ENCODE results near the gene SLC22A12. TPM values are rescaled to one million over a fixed set of nuclear protein-coding genes. Genes with fewer than 3 reads are reported as not detected.
"Not testable (repeated sequence)": the region's sequence is repeated elsewhere in the genome, so short reads cannot be mapped to it uniquely, and the experiment has no call there.

Gene SLC22A12
- polyA plus RNA-seq, 3 donors, result 0.02 to 0.09 TPM; not detected in 1

DNA sequence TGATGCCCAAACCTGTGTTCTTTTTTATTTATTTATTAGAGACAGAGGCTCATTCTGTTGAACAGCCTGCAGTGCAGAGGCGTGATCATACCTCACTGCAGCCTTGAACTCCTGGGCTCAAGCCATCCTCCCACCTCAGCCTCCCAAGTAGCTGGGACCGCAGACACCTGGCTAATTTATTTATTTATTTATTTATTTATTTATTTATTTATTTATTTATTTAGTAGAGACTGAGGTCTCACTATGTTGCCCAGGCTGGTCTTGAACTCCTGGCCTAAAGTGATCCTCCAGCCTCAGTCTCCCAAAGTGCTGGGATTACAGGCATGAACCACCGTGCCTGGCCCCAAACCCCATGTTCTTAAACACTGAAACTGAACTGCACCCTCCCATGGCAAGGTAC, 29.6 kb upstream of the SLC22A12 start:
- WGBS, 3 donors, result 83 to 92% (median 92%) methylated on average over 3 of the region's 3 CpGs
- H3K27ac ChIP-seq (ENCODE audit: low read depth, low read length), result not testable (repeated sequence)

DNA sequence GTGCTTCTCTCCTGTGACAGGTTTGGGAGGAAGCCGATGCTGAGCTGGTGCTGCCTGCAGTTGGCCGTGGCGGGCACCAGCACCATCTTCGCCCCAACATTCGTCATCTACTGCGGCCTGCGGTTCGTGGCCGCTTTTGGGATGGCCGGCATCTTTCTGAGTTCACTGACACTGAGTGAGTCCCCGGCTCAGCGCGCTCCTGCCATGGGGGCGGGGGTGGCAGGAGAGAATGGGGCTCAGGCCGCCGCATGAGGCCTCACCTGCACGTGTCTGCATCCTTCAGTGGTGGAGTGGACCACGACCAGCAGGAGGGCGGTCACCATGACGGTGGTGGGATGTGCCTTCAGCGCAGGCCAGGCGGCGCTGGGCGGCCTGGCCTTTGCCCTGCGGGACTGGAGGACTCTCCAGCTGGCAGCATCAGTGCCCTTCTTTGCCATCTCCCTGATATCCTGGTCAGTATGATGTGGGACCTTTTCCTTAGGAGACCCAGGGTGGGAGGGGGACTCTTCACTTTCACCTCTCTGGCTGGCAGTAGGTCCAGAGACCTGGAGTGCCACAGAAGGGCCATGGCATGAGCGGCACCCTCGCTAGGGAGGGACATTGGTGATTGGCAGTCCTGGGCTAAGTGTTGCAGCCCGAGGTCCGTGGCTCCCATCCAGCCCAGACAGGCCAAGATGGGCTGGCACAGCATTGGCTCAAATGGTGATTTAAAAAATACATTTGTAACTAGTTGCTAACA, 28.9 kb upstream of the SLC22A12 start:
- 90 to 93% (median 92%) methylated on average over 28 to 29 of the region's 29 CpGs for WGBS, 3 donors
- no peak overlapping the region for H3K27ac ChIP-seq (ENCODE audit: low read depth, low read length)

GRCh38 chr11:64562723-64563351, 28.2 kb upstream of the SLC22A12 start:
- WGBS, 3 donors, result 90 to 91% (median 91%) methylated on average over 15 of the region's 15 CpGs
- no peak overlapping the region for H3K27ac ChIP-seq (ENCODE audit: low read depth, low read length)

DNA sequence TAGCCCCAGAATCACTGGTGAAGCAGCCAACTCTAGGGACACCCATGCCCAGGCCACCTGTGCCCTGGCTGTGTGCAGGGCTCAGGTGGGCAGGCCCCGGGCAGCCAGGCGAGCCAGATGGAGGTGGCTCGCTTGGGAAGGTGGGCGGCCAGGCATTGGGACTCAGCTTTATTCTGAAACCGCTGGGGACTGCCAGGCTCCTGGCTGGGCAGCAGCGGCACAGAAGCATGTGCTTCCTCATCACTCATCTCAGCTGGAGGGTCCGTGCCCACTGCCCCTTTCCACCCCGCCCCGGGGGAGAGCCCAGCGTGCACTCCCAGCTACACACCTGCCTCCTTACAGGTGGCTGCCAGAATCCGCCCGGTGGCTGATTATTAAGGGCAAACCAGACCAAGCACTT, 27.1 kb upstream of the SLC22A12 start:
- H3K27ac ChIP-seq (ENCODE audit: low read depth, low read length), result no peak overlapping the region
- WGBS, 3 donors, result 90 to 91% (median 90%) methylated on average over 12 of the region's 12 CpGs

DNA sequence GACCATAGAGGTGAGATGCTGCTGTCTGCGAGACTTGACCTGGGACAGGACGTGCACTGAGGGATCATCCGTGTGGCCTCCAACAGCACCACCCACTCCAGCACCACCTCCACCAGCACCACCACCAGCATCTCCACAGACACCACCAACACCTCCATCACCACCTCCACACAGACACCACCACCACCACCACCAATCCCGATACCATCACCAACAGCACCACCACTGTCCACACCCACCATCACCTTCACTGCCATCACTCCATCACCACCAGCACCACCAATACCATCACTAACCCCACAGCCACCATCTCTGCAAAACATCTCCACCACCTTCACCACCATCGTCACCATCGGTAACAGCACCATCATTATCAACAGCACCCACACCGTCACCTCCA, 26.6 kb upstream of the SLC22A12 start:
- H3K27ac ChIP-seq (ENCODE audit: low read depth, low read length), result no peak overlapping the region
- 92 to 98% (median 97%) methylated on average over 7 of the region's 7 CpGs for WGBS, 3 donors

GRCh38 chr11:64564947-64565889, 25.8 kb upstream of the SLC22A12 start:
- 87 to 90% (median 89%) methylated on average over 24 of the region's 24 CpGs for WGBS, 3 donors
- H3K27ac ChIP-seq (ENCODE audit: low read depth, low read length), result no peak overlapping the region

GRCh38 chr11:64566042-64566914, 24.7 kb upstream of the SLC22A12 start:
- no peak overlapping the region for H3K27ac ChIP-seq (ENCODE audit: low read depth, low read length)
- 23 to 43% (median 29%) methylated on average over 18 of the region's 18 CpGs for WGBS, 3 donors

DNA sequence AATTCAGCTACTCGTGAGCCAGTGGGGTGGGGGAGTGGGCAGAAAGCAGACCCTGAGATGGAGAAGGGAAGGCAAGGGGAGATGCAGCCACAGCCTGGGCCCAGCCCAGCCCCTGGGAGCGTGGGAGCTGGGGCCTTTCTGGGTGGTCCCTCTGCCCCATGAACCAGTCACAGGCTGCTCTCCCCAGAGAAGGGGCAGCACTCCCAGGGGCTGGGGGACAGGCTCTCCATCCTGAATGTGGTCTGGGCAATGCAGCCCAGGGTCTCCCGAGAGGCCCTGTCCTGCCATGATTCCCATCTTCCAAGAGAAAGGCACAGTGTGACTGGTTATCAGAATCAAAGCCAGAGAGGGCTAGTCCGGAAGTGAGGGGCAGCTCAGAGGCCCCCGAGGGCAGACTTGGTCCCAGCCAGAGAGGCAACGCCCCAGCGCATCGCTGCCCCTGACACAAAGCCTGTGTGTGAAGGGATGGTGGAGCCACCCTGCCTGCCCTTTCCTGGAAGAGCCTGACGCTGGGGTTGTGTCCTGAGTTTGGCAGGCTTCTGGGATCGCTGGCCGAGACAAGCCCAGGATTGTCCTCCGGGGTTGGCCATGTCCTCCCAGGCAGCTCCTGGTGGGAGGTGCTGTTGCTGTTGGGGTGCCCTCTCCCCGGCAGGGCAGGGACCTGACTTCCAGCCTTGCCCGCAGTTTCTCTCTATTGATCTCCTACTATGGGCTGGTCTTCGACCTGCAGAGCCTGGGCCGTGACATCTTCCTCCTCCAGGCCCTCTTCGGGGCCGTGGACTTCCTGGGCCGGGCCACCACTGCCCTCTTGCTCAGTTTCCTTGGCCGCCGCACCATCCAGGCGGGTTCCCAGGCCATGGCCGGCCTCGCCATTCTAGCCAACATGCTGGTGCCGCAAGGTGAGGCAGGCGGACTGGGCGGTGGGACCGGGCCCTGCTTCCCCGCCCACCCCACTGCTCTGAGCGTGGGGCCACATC, 23.8 kb upstream of the SLC22A12 start:
- WGBS, 3 donors, result 83 to 88% (median 86%) methylated on average over 28 to 30 of the region's 30 CpGs
- no peak overlapping the region for H3K27ac ChIP-seq (ENCODE audit: low read depth, low read length)

DNA sequence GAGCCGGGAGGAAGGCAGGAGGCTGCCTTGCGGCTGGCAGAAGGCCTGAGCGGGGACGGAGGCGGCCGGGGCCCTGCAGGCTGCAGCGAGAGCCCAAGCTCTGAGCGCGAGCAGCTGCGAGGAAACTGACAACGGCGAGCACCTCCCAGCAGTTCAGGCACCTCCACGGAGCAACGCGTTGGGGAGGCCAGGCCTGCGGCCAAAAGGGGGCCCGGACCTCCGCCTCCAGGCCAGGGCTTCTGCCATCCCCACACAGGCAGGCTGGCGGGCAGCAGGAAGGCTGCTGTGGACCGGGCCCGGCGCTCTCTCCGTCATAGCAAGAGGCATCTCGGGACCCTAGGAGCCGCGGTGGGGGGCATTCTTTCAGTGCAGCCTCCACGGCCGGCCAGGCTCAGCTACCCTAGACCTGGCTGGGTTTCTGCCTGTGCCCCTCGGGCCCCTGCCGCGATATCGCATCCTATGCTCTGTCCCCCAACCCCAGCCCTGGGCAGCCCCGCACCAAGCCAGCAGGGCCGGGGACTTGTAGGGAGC, 22.9 kb upstream of the SLC22A12 start:
- H3K27ac ChIP-seq (ENCODE audit: low read depth, low read length), result no peak overlapping the region
- 88 to 91% (median 89%) methylated on average over 31 to 34 of the region's 34 CpGs for WGBS, 3 donors

GRCh38 chr11:64568584-64569140, 22.4 kb upstream of the SLC22A12 start:
- H3K27ac ChIP-seq (ENCODE audit: low read depth, low read length), result no peak overlapping the region
- WGBS, 3 donors, result 85 to 89% (median 88%) methylated on average over 8 of the region's 8 CpGs

DNA sequence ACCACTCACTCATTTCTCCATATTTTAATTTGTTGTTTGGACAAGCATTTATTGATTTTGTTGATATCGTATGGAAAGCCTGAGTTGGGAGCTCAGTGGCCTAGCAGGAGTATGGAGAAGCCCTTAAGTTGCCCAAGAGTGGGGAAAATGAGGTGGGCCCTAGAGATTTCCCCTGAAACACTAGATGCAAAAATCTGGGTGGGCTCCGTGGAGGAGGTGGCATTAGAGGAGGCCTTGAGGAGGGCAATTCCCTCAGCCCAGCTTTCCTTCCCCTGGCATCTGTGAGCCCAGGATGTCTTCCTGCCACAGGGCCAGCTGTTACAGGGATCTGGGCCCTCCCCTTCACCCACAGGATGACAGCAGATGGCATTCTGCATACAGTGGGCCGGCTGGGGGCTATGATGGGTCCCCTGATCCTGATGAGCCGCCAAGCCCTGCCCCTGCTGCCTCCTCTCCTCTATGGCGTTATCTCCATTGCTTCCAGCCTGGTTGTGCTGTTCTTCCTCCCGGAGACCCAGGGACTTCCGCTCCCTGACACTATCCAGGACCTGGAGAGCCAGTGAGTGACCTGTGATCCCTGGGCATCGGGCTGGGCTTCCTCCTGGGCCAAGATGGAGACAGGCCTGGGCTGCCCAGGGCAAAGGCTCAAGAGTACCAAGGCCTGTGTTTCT, 21.6 kb upstream of the SLC22A12 start:
- 89 to 92% (median 92%) methylated on average over 8 of the region's 8 CpGs for WGBS, 3 donors
- H3K27ac ChIP-seq (ENCODE audit: low read depth, low read length), result no peak overlapping the region

DNA sequence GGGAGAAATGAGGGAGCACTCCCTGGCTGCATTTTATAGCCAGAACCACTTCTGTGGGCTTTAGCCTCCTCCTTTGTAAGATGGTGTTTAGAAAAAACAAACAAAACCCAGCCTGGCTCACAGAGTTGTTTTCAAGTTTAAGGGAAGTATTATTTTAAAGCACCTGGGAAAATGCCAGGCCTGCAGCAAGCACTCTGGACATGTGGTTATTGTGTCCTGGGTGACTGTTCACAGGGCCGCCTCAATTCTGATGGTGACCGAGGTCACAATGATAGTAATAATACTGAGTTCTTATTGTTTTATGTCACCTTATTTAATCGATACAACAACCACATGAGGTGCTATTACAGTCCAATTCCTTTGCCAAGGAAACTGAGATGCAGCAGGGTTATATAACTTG, 20.7 kb upstream of the SLC22A12 start:
- 90 to 95% (median 91%) methylated on average over 3 of the region's 3 CpGs for WGBS, 3 donors
- no peak overlapping the region for H3K27ac ChIP-seq (ENCODE audit: low read depth, low read length)

GRCh38 chr11:64571050-64571409, 20.0 kb upstream of the SLC22A12 start:
- 85 to 94% (median 94%) methylated on average over 11 of the region's 11 CpGs for WGBS, 3 donors
- H3K27ac ChIP-seq (ENCODE audit: low read depth, low read length), result no peak overlapping the region

GRCh38 chr11:64571410-64572091, 19.5 kb upstream of the SLC22A12 start:
- 57 to 72% (median 65%) methylated on average over 22 of the region's 22 CpGs for whole genome bisulfite sequencing, 3 donors
- H3K27ac ChIP-seq (ENCODE audit: low read depth, low read length), result no peak overlapping the region

DNA sequence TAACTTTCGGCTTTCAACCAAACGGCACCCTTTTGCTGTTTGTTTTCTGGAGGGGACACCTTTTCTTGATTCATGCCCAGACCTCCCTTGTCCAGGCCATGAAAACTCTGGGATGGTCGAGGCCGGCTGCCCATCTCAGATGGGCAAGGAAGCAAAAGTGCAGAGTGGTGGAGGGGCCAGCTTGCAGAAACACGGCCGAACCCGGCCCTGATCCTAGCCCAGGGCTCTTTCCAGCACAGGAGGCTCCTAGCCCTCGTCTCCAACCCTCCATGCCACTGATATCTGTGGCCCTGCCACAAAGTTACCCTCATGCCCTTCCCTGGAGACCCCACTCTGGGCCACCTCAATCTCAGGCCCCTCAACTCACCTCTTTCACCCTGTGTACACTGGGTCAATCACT, 18.9 kb upstream of the SLC22A12 start:
- no peak overlapping the region for H3K27ac ChIP-seq (ENCODE audit: low read depth, low read length)
- WGBS, 3 donors, result 90 to 91% (median 91%) methylated on average over 8 of the region's 8 CpGs

DNA sequence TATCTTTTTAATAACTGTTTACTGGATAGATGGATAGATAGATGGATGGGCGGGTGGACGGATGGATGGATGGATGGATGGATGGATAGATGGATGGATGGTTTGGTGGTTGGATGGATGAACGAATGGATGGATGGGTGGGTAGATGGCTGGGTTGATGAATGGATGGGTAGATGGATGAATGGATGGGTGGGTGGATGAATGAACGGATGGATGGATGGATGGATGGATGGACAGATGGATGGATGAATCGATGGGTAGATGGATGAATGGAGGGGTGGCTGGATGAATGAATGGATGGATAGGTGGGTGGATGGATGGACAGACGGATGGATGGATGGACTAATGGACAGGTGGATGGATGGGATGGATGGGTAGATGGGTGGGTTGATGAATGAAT, 13.8 kb upstream of the SLC22A12 start:
- no peak overlapping the region for H3K27ac ChIP-seq (ENCODE audit: low read depth, low read length)
- 89 to 94% (median 93%) methylated on average over 6 of the region's 6 CpGs for WGBS, 3 donors
